Endometrial microvascular endothelial cells (primary cell): ENCODE data around the gene SIX3. TPM values are rescaled to one million over a fixed set of nuclear protein-coding genes. Genes with fewer than 3 reads are reported as not detected.

ENCODE experiments used
- in situ Hi-C: cut with HindIII; loops from 2 replicates; pipeline ENCODE4 v1.10.0; 2017; ENCODE audit warnings: low sequenced_read_pairs, low pct_unique_long_range_greater_than_20kb; ENCODE audit errors: inconsistent ontology term
- total RNA-seq: library from RNA; depleted of rRNA; stranded (reverse); fragments of >200 nt; gene quantifications from one replicate; pipeline ENCODE4 v1.2.3, GENCODE V29; 2015; ENCODE audit errors: inconsistent ontology term

SIX3 gene
- total RNA-seq, 1 donor from 2014 or later: not detected

DNA sequence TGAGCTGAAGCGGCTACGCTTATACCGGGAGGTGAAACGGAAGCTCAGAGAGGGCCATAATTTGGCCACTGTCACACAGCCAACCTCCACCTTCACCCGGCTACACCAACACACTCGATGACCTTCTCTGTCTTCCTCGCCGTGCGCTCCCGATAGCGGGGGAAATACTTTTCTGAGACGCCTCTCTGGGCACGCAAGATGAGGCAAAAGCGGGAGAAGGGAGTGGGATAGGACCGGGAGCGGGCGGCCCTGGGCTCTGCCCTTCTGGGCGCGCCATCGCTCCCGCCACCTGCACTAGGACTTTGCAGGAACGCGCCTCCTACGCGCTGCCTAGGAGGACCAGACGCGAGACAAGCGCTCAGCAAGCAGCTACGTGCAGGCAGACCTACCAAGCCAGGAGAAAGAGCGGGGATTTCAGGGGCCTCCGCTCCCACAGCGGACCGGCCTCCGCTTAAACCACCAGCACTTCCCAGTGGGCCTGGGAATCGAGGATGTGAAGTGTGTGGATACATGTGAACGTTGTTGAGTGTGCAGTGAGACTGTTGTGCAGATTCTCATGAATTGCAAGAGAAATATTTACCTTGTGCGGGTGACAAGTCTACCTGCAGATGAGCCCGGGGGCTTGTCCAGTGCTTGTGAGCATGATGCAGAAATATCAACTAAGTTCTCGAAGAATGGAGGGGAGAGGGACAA, 11.4 kb downstream of the SIX3 start:
- in situ Hi-C loops: no loop called here

DNA sequence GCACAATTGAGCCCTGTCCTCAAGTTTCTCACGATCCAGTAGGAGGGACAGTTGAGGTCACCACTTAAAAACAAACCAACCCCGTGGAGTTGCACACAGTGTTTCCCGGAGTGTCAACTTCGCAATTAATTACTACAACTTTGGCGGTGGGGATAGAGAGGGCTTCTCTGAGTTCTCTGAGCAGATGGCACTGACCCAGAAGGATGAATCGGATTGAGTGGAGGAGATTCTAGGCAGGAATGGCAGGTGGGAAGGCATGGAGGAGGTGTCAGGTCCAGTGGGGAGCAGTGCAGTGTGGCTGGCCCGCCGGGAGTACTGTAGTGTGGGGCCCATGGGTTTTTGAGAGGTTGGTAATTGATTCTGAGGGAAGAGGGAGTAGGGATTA, 12.0 kb downstream of the SIX3 start:
- in situ Hi-C loops: no loop called here

DNA sequence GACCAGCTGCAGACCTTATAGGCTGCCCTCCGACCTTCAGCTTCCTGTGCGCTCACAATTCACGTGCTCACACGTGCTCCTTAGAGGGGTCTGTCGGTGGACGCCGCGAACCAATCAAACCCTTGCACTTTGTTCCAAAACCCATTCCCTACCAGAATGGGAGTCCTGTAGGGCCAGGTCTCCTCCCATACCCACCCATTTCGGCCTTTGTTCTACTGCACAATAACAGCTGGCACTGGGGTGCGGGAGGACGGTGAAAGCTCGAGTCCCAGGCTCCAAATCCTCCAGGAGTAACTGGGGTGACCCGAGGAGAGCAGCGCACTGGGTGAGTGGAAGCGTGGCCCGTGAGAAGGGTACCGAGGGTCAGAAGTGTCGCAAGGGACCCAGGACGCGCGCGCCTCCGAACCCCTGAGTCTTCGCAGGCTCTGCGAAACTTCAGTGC, 13.0 kb downstream of the SIX3 start:
- in situ Hi-C loops: no loop called here

DNA sequence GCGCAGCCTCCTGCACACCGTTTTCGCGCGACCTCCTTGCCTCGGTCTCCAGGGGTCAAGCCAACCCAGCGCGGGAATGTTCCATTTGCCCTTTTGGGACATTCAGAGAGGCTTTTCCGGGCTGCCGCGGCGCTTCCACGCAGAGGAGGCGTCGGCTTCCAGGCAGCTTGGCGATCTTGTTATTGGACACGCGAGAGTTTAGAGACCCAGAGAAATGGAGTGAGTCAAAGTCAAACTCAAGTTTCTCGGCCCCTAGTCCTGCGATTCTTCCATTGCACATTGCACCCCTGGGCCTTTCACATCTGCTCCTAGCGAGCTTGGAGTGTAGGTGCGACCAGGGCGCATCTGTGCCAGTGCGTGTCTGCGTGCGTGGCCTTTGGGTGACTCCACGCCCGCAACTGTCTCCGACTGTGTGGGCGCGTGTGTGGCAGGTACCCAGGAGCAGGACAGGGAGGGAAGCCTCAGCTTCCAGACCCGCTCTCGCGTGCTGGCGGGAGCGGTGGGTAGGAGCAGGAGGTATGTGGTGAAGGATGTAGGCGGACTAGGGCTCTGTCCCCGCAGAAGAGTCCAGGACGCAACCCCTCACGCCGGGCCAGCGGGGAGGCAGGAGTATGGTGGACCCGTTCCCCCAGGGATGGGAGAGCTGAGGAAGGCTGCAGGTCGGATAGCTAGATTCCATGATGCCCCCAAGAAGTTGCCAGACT, 13.5 kb downstream of the SIX3 start:
- in situ Hi-C loops: no loop called here

DNA sequence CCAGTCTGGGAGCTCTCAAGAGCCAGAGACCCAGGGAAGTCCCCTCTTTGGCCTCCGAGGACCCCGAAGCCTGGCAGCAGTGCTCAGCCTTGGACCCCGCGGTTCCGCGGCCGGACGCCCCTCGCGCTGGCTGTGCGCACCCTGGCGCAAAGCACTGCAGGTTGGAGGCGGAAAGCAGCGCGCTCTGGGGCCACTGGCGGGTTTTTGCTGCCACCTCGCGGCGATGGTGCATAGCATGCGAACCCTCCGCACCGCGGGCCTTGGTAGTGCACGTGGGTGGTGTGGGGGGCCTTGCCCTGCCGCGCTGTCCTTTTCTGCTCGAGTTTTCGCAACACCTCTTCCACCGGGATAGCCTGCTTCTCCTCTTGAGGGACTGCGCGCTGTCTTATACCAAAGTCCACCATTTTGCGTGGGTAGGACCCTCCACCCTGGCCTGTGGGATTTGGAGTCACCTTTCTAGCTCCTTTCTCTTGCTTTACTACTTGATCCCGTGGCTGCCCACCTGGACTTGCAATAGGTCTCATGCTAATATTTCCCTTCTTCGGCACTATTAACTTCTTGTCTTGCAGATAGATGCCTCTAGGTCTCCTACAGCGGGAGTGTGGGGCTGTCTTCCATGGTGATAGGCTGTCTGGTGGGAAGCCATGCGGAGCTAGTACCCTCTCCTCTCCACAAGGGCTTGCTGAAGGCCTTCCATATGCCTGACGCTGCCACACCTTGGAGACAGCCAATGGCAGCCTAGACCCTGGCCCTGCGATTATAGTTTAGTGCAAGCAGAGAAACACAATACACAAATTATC, 14.3 kb downstream of the SIX3 start:
- in situ Hi-C loops: no loop called here

DNA sequence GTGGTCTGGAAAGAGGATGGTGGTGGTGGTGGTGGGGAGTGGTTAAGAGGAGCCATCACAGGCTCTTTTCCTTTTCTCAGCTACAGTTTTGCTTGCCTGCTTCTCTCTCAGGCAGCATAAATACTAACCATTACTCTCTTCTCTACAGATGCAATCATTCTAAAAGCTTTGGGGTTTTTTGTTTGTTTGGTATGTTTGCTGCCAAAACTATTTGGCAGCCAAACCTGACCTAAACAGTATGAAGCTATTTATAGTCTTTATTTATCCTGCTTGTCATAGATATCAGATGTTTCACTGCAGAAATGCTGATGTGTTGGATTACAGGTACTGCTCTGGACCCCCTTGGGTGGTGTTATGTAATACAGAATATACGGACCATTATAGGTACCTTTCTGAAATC, 15.3 kb downstream of the SIX3 start:
- in situ Hi-C loops: no loop called here

DNA sequence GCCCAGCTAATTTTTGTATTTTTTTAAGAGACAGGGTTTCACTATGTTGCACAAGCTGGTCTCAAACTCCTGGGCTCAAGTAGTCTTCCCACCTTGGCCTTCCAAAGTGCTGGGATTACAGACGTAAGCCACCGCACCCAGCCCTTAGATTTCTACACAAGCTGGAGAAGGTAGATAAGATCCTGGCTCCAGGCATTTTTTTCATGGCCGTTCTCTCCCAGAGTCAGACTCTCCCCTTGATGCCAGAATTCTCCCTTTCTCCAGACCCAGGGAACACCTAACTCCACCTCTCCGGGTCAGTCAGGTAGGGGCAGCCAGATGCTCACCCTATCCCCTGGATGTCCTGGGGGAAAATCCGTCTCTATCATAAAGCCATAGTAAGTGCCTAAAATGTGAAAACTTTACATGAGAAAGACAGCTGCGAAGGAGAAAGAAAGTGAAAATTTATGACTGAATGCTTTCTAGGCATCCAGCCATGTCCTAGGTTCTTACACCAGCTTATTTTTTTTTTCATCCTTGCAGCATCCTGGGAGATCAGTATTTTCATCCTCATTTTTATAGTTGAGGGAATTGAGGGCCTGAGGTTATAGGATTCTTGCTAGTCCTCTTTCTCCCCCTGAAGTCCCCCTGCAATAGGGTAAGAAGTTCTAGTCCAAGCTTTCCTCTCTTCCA, 16.3 kb downstream of the SIX3 start:
- in situ Hi-C loops: no loop called here

DNA sequence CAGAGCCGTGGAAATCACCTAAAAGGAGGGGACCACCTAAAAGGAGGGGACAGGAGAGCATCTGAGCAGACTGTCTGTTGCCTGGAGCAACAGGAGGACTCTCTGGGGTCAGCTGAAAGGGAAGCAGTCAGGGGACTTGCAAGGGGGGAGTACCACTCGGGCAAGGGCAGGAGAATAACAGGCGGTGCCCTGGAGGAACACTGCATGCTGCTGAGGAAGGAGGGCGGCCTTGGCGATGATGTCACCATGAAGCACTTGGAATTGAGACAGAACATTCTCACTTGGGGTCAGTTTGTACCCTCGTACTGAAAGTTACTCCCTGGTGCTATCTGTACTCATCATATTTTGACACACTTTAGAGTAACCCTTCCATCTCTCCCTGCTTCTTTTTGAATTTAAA, 18.4 kb downstream of the SIX3 start:
- in situ Hi-C loops: no loop called here

DNA sequence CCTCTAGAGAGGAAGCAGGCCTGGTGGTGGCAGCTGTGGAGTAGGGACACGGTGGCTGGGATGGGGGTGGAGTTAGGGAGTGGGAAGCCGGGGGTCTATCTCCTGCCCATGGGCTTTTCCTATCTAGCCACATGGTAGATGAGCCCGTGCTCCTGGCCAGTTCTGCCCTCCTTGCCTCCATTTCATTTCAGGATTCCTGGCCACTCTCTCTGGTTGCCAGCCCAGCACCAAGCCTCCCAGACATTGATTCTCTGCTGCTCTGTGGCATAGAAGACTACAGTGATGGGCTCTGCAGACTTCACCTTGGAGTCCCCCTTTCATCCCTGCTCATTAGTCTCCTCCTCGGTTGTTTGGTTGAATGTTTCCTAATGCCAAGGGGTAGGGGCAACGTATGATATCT, 19.4 kb downstream of the SIX3 start:
- in situ Hi-C loops: no loop called here

DNA sequence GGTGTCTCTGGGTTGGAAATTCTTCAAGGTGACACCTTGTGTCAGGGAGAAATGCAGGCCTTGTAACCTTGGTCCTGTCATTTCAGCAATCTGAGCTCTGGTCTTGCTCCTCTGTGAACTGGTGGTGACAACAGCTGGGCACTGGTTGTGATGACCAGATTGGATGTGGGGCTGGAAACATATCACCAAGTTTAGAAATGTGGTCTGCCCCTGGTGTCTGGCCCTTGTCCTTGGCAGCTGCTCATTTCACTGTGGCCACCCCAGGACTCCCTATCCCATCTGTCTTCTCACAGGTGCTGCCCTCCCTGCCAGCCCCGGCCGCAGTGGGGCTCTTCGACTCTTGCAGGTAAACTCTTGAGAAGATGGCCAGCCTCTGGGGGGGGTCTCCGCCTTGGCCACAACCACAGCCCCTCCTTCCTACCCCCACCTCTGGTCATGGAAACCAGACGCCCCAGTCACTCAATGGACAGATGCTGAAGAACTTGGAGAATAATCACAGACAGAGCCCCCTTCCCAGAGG, 20.7 kb downstream of the SIX3 start:
- in situ Hi-C loops: no loop called here

DNA sequence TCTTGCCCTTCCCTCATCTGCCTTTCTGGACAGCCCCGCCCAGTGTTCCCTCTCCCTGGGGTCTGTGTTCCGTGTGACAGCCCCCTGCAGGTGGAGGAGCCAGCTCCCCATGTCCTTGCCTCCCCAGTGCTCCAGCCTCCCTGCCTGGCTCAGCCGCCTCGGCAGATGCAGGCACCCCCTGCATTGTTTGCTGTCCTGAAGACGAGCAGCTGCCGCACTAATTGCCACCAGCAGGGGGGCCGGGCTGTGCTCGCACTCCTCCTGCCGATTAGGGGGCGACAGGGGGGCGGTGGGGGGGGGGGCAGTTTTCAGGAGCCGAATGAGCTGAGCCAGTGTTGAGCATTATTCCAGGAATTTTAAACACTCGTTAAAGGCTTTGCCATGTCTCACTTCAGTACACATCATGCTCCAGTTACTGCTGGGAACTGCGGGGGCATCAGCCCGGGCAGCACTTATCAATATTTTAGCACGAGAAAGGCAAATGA, 23.3 kb downstream of the SIX3 start:
- in situ Hi-C loops: no loop called here

DNA sequence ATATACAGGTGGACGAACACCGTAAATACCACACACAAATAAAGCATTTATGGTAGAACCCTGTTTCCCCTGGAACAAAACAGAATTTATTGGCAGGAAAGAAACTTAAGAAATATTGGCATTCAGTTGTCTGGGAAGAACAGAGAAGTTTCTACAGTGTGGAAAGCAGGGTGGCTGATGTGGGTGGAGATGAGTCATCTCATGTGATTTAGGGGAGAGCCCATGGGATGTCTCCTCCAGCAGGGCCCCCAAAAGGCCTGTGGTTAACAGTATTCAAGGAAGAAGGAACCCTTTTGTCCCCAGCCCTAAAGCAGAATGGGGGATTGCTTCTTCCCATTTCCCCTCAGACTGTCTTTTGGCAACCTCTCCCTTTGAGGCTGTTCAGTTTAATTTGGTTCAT, 24.2 kb downstream of the SIX3 start:
- in situ Hi-C loops: no loop called here

DNA sequence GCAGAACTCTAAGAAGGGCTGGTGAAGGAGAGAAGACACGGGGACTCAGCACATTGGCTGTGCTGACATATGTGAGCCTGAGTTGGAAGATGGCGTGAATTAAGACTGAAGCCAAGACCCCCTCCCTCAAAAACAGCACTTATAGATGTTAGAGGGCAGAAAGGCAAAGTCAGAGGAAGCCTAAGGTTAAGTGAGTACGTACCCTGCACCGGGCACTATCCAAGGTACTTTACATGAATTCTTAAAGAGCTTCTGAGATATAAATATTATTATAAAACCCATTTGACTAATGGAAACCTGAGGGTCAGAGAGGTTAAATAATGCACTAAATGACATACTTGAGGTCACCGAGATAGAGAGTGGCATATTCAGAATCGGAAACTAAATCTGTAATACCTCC, 25.6 kb downstream of the SIX3 start:
- in situ Hi-C loops: no loop called here

DNA sequence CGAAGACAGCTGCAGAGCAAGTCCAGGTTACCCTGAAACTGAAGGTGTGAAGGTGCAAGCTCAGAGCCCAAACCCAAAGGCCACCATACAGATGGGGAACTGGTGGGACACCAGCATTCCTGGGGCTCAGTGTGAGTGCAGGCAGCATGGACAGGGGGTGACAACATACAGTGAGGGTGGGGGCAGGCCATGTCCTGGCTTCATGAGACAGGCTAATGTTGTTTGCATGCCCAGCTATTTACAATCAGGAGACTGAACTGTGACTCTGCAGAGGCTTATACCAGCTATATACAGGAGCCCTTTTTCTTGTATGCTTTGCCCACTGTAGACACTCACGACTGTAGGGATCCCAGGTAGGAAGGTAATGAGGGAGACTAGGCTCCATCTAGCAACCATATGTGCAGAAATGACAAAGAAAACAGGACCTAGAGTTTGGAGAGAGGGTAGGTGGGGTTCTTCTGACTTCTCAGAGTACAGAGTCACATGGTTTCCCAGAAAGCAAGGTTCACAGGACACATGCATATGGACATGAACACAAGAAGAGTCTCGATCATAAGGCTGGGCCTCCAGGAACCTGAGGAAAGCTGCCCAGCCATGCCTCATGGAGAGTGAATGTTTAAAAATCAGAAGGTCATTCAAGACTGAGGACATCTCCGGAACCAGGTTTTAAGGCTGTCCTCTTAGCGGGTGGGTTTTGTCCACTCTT, 26.4 kb downstream of the SIX3 start:
- in situ Hi-C loops: no loop called here

DNA sequence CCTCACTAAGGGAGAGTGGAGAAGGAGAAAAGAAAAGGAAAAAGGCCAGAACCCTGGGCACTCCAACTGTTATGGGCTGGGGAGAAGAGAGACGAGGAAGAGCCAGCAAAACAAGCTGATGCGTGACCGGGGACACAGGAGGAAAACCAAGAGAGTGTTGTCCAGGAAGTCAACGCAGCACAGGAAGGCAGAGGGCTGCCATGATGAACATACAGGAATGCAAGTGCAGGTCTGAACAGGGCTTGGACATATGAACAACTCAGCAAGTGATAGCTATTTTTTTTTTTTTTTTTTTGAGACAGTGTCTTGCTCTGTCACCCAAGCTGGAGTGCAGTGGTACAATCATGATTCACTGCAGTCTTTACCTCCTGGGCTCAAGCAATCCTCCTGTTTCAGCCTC, 28.4 kb downstream of the SIX3 start:
- in situ Hi-C loops: no loop called here

DNA sequence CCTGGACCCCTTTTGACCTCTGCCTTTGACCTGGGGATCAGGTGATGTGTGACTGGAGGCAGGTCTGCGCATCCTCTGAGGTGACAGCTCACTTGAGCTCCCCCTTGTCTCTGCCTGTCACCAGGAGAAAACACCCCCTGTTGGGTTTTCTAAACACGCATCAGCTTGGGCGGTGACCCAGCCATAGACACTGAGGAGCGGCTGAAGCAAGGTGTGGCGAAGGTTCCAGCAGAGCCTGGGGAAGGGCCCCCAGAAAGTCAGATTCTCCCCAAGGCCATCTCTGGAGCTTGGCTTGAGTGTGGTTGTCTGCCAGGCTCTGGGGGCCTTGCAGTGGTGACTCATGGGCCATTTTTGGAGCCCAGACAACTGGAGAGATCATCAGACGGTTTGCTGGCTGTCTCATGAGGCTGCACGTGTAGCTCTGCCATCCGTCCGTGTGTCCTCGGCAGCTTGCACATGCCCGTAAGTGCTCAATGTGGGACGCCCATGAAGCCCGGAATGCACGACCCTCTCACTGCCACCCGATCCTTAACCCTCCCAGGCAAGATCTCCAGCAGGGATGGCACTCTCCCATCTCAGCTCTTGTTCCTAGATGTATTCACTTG, 29.4 kb downstream of the SIX3 start:
- in situ Hi-C loops: no loop called here

DNA sequence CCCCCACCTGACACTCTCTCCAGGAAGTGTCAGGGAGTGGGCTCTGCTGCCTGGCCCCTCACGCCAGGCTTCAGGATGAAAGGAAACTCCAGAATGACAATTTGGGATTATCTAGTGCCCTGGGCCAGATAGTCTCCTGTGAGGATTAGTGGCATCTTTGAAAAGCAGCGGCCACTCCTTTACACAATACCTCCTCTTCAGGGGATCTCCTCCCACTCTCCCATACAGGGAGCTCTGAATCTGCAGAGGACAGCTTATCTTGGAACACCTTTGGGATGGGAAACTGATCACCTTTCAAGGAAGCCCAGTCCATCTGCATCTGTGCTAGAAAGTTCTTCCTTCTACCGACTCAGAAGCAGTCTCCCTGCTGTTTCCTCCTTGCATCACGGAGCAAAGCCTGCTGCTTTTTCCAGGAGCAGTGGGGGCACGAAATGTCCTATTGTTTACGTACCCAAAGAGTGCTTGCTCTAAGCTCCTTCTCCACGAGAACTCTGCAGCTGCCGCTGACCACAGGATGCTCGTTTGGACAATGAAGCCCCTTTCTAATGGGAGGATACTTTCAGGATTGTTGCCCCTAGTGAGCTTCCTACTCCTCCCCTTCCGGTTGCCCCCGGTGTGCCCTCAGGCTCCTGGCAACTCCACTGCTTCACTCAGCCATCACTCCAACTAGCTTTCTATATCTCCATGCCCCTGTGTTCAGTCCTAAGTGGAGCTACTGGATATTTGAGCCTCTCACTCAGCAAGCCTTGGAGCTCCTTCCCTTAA, 31.5 kb downstream of the SIX3 start:
- in situ Hi-C loops: no loop called here
